Measurements from ENCODE around the gene FAM187B.

DNA sequence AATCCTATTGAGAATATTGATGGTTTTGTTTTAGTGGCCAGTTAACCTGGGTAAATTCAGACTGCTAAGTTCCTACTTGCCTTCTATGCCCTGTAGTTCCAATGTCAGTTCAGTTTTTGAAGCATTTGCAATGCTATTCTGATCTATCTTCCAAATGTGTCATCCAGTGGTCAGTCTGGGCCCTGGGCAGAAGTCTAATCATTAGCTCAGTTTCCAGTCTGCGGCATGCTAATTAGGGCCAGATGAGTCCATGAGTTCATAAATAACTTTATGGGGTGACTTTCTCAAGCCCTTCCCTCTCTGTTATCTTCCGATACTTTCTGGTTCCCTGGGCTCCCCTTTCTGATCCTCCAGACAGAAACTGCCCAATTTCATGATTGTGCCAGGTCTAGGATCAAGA is 32.7 kb downstream of the FAM187B start:
- TF ChIP-seq EZH2 (IDR thresholded peaks at IDR 0.05; ENCODE audit: borderline replicate concordance, low read depth, low read length, poor library complexity, severe bottlenecking), result no peak
- TF ChIP-seq, protein P1, sequence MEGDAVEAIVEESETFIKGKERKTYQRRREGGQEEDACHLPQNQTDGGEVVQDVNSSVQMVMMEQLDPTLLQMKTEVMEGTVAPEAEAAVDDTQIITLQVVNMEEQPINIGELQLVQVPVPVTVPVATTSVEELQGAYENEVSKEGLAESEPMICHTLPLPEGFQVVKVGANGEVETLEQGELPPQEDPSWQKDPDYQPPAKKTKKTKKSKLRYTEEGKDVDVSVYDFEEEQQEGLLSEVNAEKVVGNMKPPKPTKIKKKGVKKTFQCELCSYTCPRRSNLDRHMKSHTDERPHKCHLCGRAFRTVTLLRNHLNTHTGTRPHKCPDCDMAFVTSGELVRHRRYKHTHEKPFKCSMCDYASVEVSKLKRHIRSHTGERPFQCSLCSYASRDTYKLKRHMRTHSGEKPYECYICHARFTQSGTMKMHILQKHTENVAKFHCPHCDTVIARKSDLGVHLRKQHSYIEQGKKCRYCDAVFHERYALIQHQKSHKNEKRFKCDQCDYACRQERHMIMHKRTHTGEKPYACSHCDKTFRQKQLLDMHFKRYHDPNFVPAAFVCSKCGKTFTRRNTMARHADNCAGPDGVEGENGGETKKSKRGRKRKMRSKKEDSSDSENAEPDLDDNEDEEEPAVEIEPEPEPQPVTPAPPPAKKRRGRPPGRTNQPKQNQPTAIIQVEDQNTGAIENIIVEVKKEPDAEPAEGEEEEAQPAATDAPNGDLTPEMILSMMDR (conservative IDR thresholded peaks at IDR 0.05; ENCODE audit: low read depth, low read length), result no peak

Measured in A673 (cell line).